Measurements from ENCODE around the gene PTPRG.

PTPRG gene

DNA sequence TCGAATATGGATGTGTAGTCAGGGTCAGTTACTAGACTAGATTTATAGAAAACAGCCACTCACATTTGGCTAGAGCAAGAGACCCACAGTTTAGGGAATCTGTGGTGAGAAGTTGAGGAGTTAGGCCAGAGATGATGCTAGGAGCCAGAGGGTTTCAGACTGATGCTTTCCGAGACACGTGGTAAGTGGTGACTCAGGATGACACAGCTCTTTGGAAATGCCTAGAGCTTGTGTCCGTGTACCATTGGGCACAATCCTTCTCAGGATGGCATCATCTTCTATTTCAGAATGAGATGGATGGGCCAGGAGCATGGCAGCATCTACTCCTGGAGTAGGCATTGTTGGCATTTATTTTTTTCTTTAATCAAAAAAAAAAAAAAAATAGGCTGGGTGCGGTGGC, 28.5 kb downstream of the PTPRG start:
- no peak overlapping the region for H3K4me2 ChIP-seq (ENCODE audit: low read length)
- no peak overlapping the region for H3K9ac ChIP-seq
- H2AFZ ChIP-seq = no peak overlapping the region
- peaks cover 18% of the 10 kb centered on the region for H3K4me1 ChIP-seq
- H3K9me3 ChIP-seq (ENCODE audit: control insufficient read depth, low read length) = no peaks in the 10 kb centered on the region
- TF ChIP-seq, protein P1, sequence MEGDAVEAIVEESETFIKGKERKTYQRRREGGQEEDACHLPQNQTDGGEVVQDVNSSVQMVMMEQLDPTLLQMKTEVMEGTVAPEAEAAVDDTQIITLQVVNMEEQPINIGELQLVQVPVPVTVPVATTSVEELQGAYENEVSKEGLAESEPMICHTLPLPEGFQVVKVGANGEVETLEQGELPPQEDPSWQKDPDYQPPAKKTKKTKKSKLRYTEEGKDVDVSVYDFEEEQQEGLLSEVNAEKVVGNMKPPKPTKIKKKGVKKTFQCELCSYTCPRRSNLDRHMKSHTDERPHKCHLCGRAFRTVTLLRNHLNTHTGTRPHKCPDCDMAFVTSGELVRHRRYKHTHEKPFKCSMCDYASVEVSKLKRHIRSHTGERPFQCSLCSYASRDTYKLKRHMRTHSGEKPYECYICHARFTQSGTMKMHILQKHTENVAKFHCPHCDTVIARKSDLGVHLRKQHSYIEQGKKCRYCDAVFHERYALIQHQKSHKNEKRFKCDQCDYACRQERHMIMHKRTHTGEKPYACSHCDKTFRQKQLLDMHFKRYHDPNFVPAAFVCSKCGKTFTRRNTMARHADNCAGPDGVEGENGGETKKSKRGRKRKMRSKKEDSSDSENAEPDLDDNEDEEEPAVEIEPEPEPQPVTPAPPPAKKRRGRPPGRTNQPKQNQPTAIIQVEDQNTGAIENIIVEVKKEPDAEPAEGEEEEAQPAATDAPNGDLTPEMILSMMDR (IDR thresholded peaks at IDR 0.05) = no peak
- H3K27me3 ChIP-seq (ENCODE audit: control insufficient read depth, insufficient read depth, low read length) = no peaks in the 10 kb centered on the region
- H3K79me2 ChIP-seq = peaks cover 68% of the 10 kb centered on the region
- no peaks in the 10 kb centered on the region for H3K36me3 ChIP-seq (ENCODE audit: control insufficient read depth, insufficient read depth, low read length)
- H3K27ac ChIP-seq = no peak overlapping the region
- no peak overlapping the region for H3K4me3 ChIP-seq (ENCODE audit: low read depth, low read length)

DNA sequence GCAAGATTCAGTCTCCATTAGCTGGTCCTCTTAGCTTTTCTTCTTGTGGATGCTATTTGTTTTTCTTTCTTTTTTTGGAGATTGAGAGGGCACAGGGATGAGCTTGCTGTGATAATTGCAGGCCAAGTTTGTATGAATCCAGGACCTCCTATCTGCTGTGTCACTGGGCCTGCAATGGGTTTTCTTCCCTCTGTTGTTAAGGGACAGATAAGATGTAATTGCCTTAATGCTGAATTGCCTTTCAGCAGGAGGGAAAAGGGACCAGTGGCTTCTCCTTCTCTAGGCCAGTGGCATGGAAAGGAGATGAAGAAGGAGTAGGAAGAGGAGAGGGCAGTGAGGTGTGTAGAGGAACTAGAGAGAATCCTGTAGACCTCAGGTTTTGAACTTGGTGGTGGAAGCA, 29.9 kb downstream of the PTPRG start:
- no peak overlapping the region for H3K4me3 ChIP-seq (ENCODE audit: low read depth, low read length)
- peaks cover 26% of the 10 kb centered on the region for H3K4me1 ChIP-seq
- H2AFZ ChIP-seq = no peak overlapping the region
- no peaks in the 10 kb centered on the region for H3K27me3 ChIP-seq (ENCODE audit: control insufficient read depth, insufficient read depth, low read length)
- H3K4me2 ChIP-seq (ENCODE audit: low read length) = no peak overlapping the region
- TF ChIP-seq, protein P1 (IDR thresholded peaks at IDR 0.05) = no peak
- no peaks in the 10 kb centered on the region for H3K9me3 ChIP-seq (ENCODE audit: control insufficient read depth, low read length)
- no peak overlapping the region for H3K27ac ChIP-seq
- peaks cover 61% of the 10 kb centered on the region for H3K79me2 ChIP-seq
- no peak overlapping the region for H3K9ac ChIP-seq
- no peaks in the 10 kb centered on the region for H3K36me3 ChIP-seq (ENCODE audit: control insufficient read depth, insufficient read depth, low read length)

DNA sequence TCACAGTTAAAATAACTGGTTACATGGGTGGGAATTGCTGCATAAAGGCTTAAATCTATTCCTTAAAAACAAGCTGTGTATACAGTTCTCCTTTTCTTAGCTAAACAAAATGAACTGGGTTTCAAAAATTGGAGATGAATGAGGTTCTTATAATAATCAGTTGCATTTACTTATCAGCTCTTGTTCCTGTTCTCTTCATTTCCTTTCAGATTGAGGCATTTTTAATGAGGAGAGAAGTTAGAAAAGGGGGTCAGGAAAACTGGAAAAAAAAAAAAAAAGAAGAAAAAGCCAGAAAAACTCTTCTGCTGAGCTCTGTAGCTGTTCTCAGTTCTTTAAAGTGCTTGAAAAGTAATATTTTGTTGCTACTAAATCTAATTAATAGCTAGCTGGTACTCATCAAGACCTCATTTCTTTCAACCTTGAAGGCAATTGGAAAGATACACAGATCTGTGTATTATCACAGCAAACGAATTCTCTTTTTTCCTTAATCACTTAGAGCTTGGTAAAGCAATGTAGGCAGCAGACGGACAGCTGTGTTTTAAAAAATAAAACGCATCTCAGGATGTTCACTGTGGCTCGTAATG, 32.2 kb downstream of the PTPRG start:
- peaks cover 67% of the 10 kb centered on the region for H3K79me2 ChIP-seq
- TF ChIP-seq, protein P1 (IDR thresholded peaks at IDR 0.05) = no peak
- H3K36me3 ChIP-seq (ENCODE audit: control insufficient read depth, insufficient read depth, low read length) = no peaks in the 10 kb centered on the region
- no peak overlapping the region for H2AFZ ChIP-seq
- no peaks in the 10 kb centered on the region for H3K27me3 ChIP-seq (ENCODE audit: control insufficient read depth, insufficient read depth, low read length)
- H3K9me3 ChIP-seq (ENCODE audit: control insufficient read depth, low read length) = no peaks in the 10 kb centered on the region
- peaks cover 30% of the 10 kb centered on the region for H3K4me1 ChIP-seq
- H3K4me2 ChIP-seq (ENCODE audit: low read length) = no peak overlapping the region
- no peak overlapping the region for H3K4me3 ChIP-seq (ENCODE audit: low read depth, low read length)
- no peak overlapping the region for H3K9ac ChIP-seq
- H3K27ac ChIP-seq = no peak overlapping the region

DNA sequence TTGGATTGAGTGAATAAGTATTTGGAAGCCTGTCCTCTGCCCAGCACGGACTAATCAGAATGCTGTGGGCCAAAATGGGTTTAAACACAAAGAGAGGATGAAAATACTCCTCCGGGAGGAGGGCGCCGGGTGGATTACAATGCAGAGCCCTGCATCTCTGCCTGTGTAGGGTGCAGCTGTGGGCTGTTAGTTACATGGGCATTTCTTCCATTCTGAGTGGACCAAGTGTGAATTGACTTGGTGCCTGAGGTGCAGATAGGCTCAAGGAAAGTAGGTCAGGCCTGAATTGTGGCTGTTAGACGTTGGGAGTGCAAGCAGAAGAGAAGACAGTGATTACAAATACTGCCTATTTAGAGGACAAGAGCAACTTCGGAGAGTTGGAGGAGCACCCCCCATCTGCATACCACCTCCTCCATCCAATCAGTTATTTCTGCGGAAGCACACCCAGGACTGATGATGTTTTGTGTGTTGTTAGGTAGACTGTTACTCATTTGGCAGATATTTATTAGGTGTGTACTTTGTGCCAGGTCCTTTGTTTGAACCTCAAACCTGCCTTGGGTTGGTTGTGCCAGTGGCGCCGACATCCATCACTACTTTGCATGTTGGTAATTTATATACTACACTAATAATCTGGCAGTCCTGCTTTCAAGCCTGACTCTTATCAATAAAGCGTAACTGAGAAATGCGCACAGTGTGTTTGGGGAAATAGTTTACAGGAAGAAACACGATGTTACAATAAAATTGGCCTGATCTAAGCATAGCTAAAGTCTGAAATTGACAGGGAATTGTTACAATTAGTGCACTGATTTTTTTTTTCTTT, 33.0 kb downstream of the PTPRG start:
- H3K4me2 ChIP-seq (ENCODE audit: low read length) = no peak overlapping the region
- H2AFZ ChIP-seq = no peak overlapping the region
- no peaks in the 10 kb centered on the region for H3K9me3 ChIP-seq (ENCODE audit: control insufficient read depth, low read length)
- peaks cover 68% of the 10 kb centered on the region for H3K79me2 ChIP-seq
- H3K27me3 ChIP-seq (ENCODE audit: control insufficient read depth, insufficient read depth, low read length) = no peaks in the 10 kb centered on the region
- H3K4me1 ChIP-seq = peaks cover 31% of the 10 kb centered on the region
- TF ChIP-seq, protein P1 (IDR thresholded peaks at IDR 0.05) = no peak
- no peak overlapping the region for H3K4me3 ChIP-seq (ENCODE audit: low read depth, low read length)
- no peaks in the 10 kb centered on the region for H3K36me3 ChIP-seq (ENCODE audit: control insufficient read depth, insufficient read depth, low read length)
- H3K9ac ChIP-seq = no peak overlapping the region
- peak overlapping the region; percentile 7 for H3K27ac ChIP-seq

DNA sequence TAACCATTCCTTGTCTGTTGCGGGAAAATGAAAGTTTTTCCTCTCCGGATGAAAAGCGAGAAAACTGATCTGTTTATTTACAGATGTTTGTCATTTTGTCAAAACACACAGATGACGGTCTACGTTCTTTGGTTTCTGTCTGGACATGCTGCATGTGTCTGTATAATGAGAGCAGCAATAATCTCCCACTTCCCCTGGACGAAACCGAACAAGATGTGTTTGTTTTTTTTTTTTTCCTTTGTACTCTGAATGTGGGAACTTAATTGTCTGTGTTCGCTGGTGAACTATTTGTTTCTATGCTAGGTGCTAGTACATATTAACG, 33.6 kb downstream of the PTPRG start:
- no peaks in the 10 kb centered on the region for H3K36me3 ChIP-seq (ENCODE audit: control insufficient read depth, insufficient read depth, low read length)
- H3K9me3 ChIP-seq (ENCODE audit: control insufficient read depth, low read length) = no peaks in the 10 kb centered on the region
- H3K4me3 ChIP-seq (ENCODE audit: low read depth, low read length) = no peak overlapping the region
- TF ChIP-seq, protein P1 (IDR thresholded peaks at IDR 0.05) = no peak
- no peaks in the 10 kb centered on the region for H3K27me3 ChIP-seq (ENCODE audit: control insufficient read depth, insufficient read depth, low read length)
- H3K27ac ChIP-seq = peak overlapping the region; percentile 1
- H2AFZ ChIP-seq = no peak overlapping the region
- H3K79me2 ChIP-seq = peaks cover 67% of the 10 kb centered on the region
- no peak overlapping the region for H3K9ac ChIP-seq
- H3K4me2 ChIP-seq (ENCODE audit: low read length) = no peak overlapping the region
- peaks cover 31% of the 10 kb centered on the region for H3K4me1 ChIP-seq

All from parathyroid adenoma (tissue), 2 donors.